ENCODE results near the gene LFNG.

The LFNG gene

DNA sequence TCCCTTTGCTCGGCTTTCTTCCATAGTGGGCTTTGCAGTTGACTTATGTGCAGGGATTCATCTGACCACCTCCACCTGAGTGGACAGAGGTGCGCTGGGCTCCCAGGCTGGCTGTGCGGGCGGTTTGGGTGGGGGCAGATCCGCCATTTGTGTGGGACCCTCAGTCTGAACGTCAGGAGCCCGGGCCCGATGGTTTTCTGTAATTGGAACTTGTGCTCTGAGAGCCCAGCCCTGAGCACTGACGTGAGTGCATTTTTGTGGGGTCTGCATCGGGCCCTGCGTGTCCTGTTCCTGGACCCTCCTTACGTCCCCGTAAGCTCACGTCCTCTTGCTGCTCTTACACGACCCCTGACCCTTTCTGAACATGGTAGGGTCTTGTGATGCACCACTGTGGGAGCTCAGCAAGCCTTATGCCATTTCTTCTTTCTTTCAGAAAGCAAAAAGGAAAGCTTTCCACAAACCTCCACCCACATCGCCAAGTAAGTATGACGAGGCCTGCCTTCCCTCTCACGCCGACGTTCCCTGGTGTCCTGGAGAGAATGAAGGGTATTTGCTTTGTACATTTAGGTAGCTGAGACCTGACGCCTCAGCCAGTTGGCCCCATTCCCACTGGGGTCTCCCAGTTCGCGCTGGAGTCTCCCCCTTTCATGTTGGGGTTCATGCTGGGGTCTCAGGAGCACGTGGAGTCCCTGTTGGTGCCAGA, 49.1 kb downstream of the LFNG start:
- H4K8ac ChIP-seq (ENCODE audit: low read depth, low read length) = no peak overlapping the region
- H3K4me3 ChIP-seq (ENCODE audit: low read length) = no peak overlapping the region
- DNase-seq = no peak
- WGBS (ENCODE audit: extremely low coverage, insufficient coverage, low lambda C conversion rate) = no CpG with 5 or more reads among the region's 24 CpGs
- no peaks in the 10 kb centered on the region for H3K79me2 ChIP-seq (ENCODE audit: control insufficient read depth, insufficient read depth, low read length)
- H2AK5ac ChIP-seq (ENCODE audit: low read length) = no peak overlapping the region
- no peak overlapping the region for H2BK15ac ChIP-seq (replicated peaks; ENCODE audit: low read depth)
- H3K9ac ChIP-seq (ENCODE audit: low read length) = no peak overlapping the region
- no peak overlapping the region for H3K4me2 ChIP-seq (ENCODE audit: low read length)
- no peaks in the 10 kb centered on the region for H3K27me3 ChIP-seq (ENCODE audit: insufficient read depth, low read length, poor library complexity)
- no peaks in the 10 kb centered on the region for H3K36me3 ChIP-seq (ENCODE audit: control insufficient read depth, insufficient read depth, low read length)
- no peak overlapping the region for H2BK5ac ChIP-seq (ENCODE audit: low read length)
- H2BK120ac ChIP-seq (ENCODE audit: low read depth, low read length) = no peak overlapping the region
- H4K5ac ChIP-seq (ENCODE audit: low read length) = no peak overlapping the region
- H3K4me1 ChIP-seq (ENCODE audit: control insufficient read depth, low read depth, low read length) = no peaks in the 10 kb centered on the region
- no peak overlapping the region for H3K56ac ChIP-seq (ENCODE audit: low read length)
- no peaks in the 10 kb centered on the region for H3K79me1 ChIP-seq (ENCODE audit: low read length)
- no peak overlapping the region for H3K27ac ChIP-seq (ENCODE audit: low read depth, low read length)
- H3K23ac ChIP-seq (ENCODE audit: low read length) = no peak overlapping the region
- no peak overlapping the region for H3K18ac ChIP-seq (ENCODE audit: low read length)
- no peak overlapping the region for H3K4ac ChIP-seq (ENCODE audit: low read depth, low read length)

DNA sequence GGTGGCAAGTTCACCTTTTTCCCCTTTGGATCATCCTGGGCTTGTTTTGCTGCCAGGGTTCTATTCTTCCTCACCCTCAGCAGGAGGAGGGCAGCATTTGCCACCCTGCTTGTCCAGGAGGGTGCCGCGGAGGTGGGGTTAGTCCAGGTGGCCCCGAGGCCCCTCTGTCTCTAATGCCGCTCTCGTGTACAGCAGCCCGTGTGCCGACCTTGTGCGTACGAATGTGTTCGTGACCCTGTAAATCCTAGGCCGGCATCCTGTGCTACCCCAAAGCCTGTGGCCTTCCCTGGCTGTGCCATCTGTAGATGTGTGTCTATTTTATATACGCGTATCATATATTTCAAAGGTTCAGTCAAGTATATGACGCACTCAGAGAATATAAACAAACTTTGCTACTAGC, 49.8 kb downstream of the LFNG start:
- Histone ChIP-seq H2BK15ac (replicated peaks; ENCODE audit: low read depth) (no peak overlapping the region), H4K8ac (ENCODE audit: low read depth, low read length) (no peak overlapping the region), H3K18ac (ENCODE audit: low read length) (no peak overlapping the region), H3K4me1 (ENCODE audit: control insufficient read depth, low read depth, low read length) (no peaks in the 10 kb centered on the region), H3K36me3 (ENCODE audit: control insufficient read depth, insufficient read depth, low read length) (no peaks in the 10 kb centered on the region), H2BK5ac (ENCODE audit: low read length) (no peak overlapping the region), H4K5ac (ENCODE audit: low read length) (no peak overlapping the region), H3K79me1 (ENCODE audit: low read length) (no peaks in the 10 kb centered on the region), H3K4me3 (ENCODE audit: low read length) (no peak overlapping the region), H3K27ac (ENCODE audit: low read depth, low read length) (no peak overlapping the region), H3K79me2 (ENCODE audit: control insufficient read depth, insufficient read depth, low read length) (no peaks in the 10 kb centered on the region), H3K23ac (ENCODE audit: low read length) (no peak overlapping the region), H2BK120ac (ENCODE audit: low read depth, low read length) (no peak overlapping the region), H3K9ac (ENCODE audit: low read length) (no peak overlapping the region), H3K27me3 (ENCODE audit: insufficient read depth, low read length, poor library complexity) (no peaks in the 10 kb centered on the region), H3K4ac (ENCODE audit: low read depth, low read length) (no peak overlapping the region), H3K56ac (ENCODE audit: low read length) (no peak overlapping the region), H2AK5ac (ENCODE audit: low read length) (no peak overlapping the region), H3K4me2 (ENCODE audit: low read length) (no peak overlapping the region)
- no peak for DNase-seq
- WGBS (ENCODE audit: extremely low coverage, insufficient coverage, low lambda C conversion rate) = no CpG with 5 or more reads among the region's 14 CpGs

- Histone ChIP-seq H3K9ac (ENCODE audit: low read length) (no peak overlapping the region), H2BK120ac (ENCODE audit: low read depth, low read length) (no peak overlapping the region), H3K27me3 (ENCODE audit: insufficient read depth, low read length, poor library complexity) (no peaks in the 10 kb centered on the region), H3K56ac (ENCODE audit: low read length) (no peak overlapping the region), H3K4me3 (ENCODE audit: low read length) (no peak overlapping the region), H4K8ac (ENCODE audit: low read depth, low read length) (no peak overlapping the region), H3K79me2 (ENCODE audit: control insufficient read depth, insufficient read depth, low read length) (no peaks in the 10 kb centered on the region), H3K36me3 (ENCODE audit: control insufficient read depth, insufficient read depth, low read length) (no peaks in the 10 kb centered on the region), H2AK5ac (ENCODE audit: low read length) (no peak overlapping the region), H3K23ac (ENCODE audit: low read length) (no peak overlapping the region), H3K4ac (ENCODE audit: low read depth, low read length) (no peak overlapping the region), H4K5ac (ENCODE audit: low read length) (no peak overlapping the region), H3K18ac (ENCODE audit: low read length) (no peak overlapping the region), H3K27ac (ENCODE audit: low read depth, low read length) (no peak overlapping the region), H2BK15ac (replicated peaks; ENCODE audit: low read depth) (no peak overlapping the region), H3K4me1 (ENCODE audit: control insufficient read depth, low read depth, low read length) (no peaks in the 10 kb centered on the region), H2BK5ac (ENCODE audit: low read length) (no peak overlapping the region), H3K79me1 (ENCODE audit: low read length) (no peaks in the 10 kb centered on the region), H3K4me2 (ENCODE audit: low read length) (no peak overlapping the region)
- WGBS (ENCODE audit: extremely low coverage, insufficient coverage, low lambda C conversion rate) = no CpG with 5 or more reads among the region's 16 CpGs
- no peak for DNase-seq
Measured at GRCh38 chr7:2570021-2570420, 50.4 kb downstream of the LFNG start.

- Histone ChIP-seq H3K4me3 (ENCODE audit: low read length) (no peak overlapping the region), H3K4ac (ENCODE audit: low read depth, low read length) (no peak overlapping the region), H3K18ac (ENCODE audit: low read length) (no peak overlapping the region), H2BK15ac (replicated peaks; ENCODE audit: low read depth) (no peak overlapping the region), H4K8ac (ENCODE audit: low read depth, low read length) (no peak overlapping the region), H2BK5ac (ENCODE audit: low read length) (no peak overlapping the region), H3K4me1 (ENCODE audit: control insufficient read depth, low read depth, low read length) (no peaks in the 10 kb centered on the region), H3K4me2 (ENCODE audit: low read length) (no peak overlapping the region), H3K27me3 (ENCODE audit: insufficient read depth, low read length, poor library complexity) (no peaks in the 10 kb centered on the region), H3K79me1 (ENCODE audit: low read length) (no peaks in the 10 kb centered on the region), H3K56ac (ENCODE audit: low read length) (no peak overlapping the region), H3K9ac (ENCODE audit: low read length) (no peak overlapping the region), H3K36me3 (ENCODE audit: control insufficient read depth, insufficient read depth, low read length) (no peaks in the 10 kb centered on the region), H2AK5ac (ENCODE audit: low read length) (no peak overlapping the region), H2BK120ac (ENCODE audit: low read depth, low read length) (no peak overlapping the region), H3K23ac (ENCODE audit: low read length) (no peak overlapping the region), H3K79me2 (ENCODE audit: control insufficient read depth, insufficient read depth, low read length) (no peaks in the 10 kb centered on the region), H3K27ac (ENCODE audit: low read depth, low read length) (no peak overlapping the region), H4K5ac (ENCODE audit: low read length) (no peak overlapping the region)
- no CpG with 5 or more reads among the region's 15 CpGs for WGBS (ENCODE audit: extremely low coverage, insufficient coverage, low lambda C conversion rate)
- DNase-seq = peak; percentile 13
Measured at GRCh38 chr7:2571409-2571808, 51.8 kb downstream of the LFNG start.

DNA sequence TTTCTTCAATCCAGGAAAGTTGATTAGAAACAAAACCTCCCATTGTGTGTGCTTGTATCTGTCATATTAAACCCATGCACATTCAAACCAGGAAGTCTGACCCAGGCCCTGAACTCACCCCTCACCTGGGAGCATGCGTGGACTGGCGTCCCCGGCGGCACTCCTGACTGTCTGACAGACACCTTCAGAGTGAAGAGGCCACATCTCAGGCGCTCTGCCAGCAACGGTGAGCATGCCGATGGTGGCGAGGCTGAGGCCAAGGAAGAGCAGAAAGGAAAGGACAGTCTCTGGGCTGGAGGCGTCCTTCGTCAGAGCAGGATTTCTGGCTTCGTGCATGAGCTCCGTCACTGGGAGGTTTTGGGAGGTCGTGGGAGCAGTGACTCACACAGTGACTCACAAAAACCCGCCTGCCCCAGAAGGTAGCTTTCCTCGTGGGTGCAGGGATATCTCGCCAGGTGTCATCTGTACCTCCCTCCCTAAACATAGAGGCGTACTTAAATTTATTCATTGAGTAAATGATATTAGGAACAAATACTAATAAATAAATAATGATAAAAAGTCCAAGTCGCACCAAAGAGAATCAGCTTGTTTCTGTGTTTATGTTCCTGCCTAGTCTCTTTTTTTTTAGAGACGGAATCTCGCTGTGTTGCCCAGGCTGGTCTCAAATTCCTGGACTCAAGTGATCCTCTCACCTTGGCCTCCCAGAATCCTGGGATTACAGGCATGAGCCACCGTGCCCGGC, 52.7 kb downstream of the LFNG start:
- no peaks in the 10 kb centered on the region for H3K79me1 ChIP-seq (ENCODE audit: low read length)
- H3K56ac ChIP-seq (ENCODE audit: low read length) = no peak overlapping the region
- no peak overlapping the region for H3K4ac ChIP-seq (ENCODE audit: low read depth, low read length)
- H3K23ac ChIP-seq (ENCODE audit: low read length) = no peak overlapping the region
- H2BK120ac ChIP-seq (ENCODE audit: low read depth, low read length) = no peak overlapping the region
- no peaks in the 10 kb centered on the region for H3K4me1 ChIP-seq (ENCODE audit: control insufficient read depth, low read depth, low read length)
- H2AK5ac ChIP-seq (ENCODE audit: low read length) = no peak overlapping the region
- H2BK15ac ChIP-seq (replicated peaks; ENCODE audit: low read depth) = no peak overlapping the region
- no peak overlapping the region for H4K8ac ChIP-seq (ENCODE audit: low read depth, low read length)
- DNase-seq = peak; percentile 44
- no peaks in the 10 kb centered on the region for H3K36me3 ChIP-seq (ENCODE audit: control insufficient read depth, insufficient read depth, low read length)
- no peaks in the 10 kb centered on the region for H3K27me3 ChIP-seq (ENCODE audit: insufficient read depth, low read length, poor library complexity)
- H4K5ac ChIP-seq (ENCODE audit: low read length) = no peak overlapping the region
- no peaks in the 10 kb centered on the region for H3K79me2 ChIP-seq (ENCODE audit: control insufficient read depth, insufficient read depth, low read length)
- no peak overlapping the region for H3K4me3 ChIP-seq (ENCODE audit: low read length)
- WGBS (ENCODE audit: extremely low coverage, insufficient coverage, low lambda C conversion rate) = no CpG with 5 or more reads among the region's 22 CpGs
- H3K4me2 ChIP-seq (ENCODE audit: low read length) = no peak overlapping the region
- no peak overlapping the region for H2BK5ac ChIP-seq (ENCODE audit: low read length)
- no peak overlapping the region for H3K18ac ChIP-seq (ENCODE audit: low read length)
- H3K27ac ChIP-seq (ENCODE audit: low read depth, low read length) = no peak overlapping the region
- H3K9ac ChIP-seq (ENCODE audit: low read length) = no peak overlapping the region
